Measurements from ENCODE around the gene TOP1. TPM values are rescaled to one million over a fixed set of nuclear protein-coding genes. Genes with fewer than 3 reads are reported as not detected.

Gene TOP1
- 10 to 100 TPM; 23.1 to 49.9 (median 31.6) TPM for total RNA-seq

DNA sequence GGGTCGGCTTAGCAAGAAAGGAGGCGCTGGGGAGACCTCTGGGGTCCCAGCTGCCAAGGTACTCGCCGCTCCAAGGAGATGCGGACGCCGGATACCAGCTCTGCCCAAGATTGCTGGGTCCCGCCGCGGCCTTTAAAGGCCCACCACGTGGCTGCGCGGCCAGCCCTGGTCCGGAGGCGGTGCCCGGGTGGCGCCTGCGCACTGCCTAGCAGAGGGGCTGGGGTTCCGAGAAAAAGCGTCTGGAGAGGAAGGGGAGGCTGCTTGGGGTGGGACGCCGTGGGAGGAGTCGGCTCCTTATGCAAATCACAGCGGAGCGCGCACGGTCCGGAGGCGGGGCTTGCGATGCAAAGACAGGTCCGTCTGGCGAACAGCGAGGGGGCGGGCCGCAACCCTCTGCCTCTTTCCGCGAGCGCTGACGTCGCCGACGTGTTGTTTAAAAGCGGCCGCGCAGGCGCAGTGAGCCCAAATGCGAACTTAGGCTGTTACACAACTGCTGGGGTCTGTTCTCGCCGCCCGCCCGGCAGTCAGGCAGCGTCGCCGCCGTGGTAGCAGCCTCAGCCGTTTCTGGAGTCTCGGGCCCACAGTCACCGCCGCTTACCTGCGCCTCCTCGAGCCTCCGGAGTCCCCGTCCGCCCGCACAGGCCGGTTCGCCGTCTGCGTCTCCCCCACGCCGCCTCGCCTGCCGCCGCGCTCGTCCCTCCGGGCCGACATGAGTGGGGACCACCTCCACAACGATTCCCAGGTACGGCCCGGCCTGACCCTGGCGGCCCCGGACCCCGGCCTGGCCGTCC, at the start of gene TOP1:
Gene TOP1, plus strand, starts transcription at position 464 of the 791 bp plus-strand sequence. Its CDS starts 246 bp downstream, at position 710.
- no peaks in the 10 kb centered on the region for H3K36me3 ChIP-seq
- peak in 3 of 4 donors; percentile 91 to 100 (median 99) for TF ChIP-seq POLR2A (IDR thresholded peaks at IDR 0.05)
- TF ChIP-seq, protein P1, sequence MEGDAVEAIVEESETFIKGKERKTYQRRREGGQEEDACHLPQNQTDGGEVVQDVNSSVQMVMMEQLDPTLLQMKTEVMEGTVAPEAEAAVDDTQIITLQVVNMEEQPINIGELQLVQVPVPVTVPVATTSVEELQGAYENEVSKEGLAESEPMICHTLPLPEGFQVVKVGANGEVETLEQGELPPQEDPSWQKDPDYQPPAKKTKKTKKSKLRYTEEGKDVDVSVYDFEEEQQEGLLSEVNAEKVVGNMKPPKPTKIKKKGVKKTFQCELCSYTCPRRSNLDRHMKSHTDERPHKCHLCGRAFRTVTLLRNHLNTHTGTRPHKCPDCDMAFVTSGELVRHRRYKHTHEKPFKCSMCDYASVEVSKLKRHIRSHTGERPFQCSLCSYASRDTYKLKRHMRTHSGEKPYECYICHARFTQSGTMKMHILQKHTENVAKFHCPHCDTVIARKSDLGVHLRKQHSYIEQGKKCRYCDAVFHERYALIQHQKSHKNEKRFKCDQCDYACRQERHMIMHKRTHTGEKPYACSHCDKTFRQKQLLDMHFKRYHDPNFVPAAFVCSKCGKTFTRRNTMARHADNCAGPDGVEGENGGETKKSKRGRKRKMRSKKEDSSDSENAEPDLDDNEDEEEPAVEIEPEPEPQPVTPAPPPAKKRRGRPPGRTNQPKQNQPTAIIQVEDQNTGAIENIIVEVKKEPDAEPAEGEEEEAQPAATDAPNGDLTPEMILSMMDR (IDR thresholded peaks at IDR 0.05) = peak in 2 of 6 experiments; percentile 5 to 7
- intact Hi-C loops (cut with DNase I) = no loop called here

DNA sequence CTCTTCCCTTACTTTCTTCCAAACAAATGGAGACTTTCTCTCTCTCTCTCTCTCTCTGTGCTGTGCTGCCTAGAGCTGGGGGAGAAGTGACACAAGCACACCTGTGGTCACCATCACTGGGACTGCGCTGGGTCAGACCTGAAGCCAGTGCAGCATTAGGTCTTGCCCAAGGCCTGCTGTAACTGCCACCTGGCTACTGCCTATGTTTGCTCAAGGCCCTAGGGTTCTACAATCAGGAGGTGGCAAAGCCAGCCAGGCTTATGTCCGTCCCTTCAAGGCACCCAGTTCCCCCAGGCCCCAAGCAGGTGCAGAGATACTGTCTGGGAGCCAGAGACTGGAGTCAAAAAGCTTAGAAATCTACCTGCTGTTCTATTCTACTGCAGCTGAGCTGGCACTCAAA, 49.4 kb upstream of the TOP1 start:
- Histone ChIP-seq H3K36me3 (no peaks in the 10 kb centered on the region), H3K27me3 (no peaks in the 10 kb centered on the region), H3K9me3 (peaks cover 0 to 19% (median 17%) of the 10 kb centered on the region in 3 donors), H3K27ac (peak overlapping the region in 1 of 4 donors; percentile 30), H3K4me3 (no peak overlapping the region), H3K4me1 (peaks cover 0 to 10% (median 0%) of the 10 kb centered on the region in 3 donors)
- no peak for DNase-seq
- TF ChIP-seq, protein P1 (IDR thresholded peaks at IDR 0.05) = no peak
- TF ChIP-seq POLR2A (IDR thresholded peaks at IDR 0.05) = no peak
- 57 to 80% methylated on average over 1 of the region's 2 CpGs for WGBS, 2 donors
- intact Hi-C loops (cut with DNase I) = no loop called here

More for the DNA sequence above, at the start of gene TOP1:
- Histone ChIP-seq H3K27ac (peak within 1 kb of the TSS; percentile 98 to 100 (median 98)), H3K9me3 (no peaks in the 10 kb centered on the region), H3K4me1 (peaks cover 25 to 45% (median 31%) of the 10 kb centered on the region in 3 donors), H3K27me3 (no peaks in the 10 kb centered on the region), H3K4me3 (peak within 1 kb of the TSS; percentile 90 to 100 (median 94))
- 0 to 3% methylated on average over 8 to 12 of the region's 85 CpGs for WGBS, 2 donors
- DNase-seq = peak; percentile 99

DNA sequence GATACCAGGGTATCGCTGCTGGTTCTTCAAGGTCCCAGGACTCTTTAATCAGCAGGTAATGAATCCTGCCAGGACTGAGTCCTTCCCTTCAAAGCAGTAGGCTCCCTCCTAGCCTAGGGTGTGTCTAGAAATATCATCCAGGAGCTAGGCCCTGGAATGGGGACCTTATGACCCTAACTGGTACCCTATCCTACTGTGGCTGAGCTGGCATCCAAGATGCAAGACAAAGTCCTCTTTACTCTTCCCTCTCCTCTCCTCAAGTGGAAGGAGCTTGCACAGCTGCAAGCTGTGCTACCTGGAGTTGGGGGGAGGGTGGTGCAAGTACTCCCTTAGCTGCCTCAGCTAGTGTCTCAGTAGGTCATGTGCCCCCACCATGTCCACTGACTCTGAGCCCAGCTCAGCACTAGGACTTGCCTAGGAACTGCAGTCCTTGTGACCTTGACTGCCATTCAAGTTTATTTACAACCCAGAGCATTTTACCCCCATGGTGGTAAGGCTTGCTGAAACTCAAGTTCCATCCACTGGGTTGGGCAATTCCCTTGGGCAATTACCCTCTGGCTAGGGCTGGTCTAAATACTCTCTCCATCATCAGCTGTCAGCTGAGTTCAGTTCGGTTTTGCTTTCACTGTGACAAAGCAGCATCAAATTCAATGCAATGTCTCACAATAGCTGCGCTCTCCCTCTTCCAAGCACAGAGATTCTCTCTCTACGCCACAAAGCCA, 48.4 kb upstream of the TOP1 start:
- peaks cover 0 to 19% (median 17%) of the 10 kb centered on the region in 3 donors for H3K9me3 ChIP-seq
- no peak for DNase-seq
- no peaks in the 10 kb centered on the region for H3K36me3 ChIP-seq
- peaks cover 0 to 10% (median 0%) of the 10 kb centered on the region in 3 donors for H3K4me1 ChIP-seq
- intact Hi-C loops (cut with DNase I) = no loop called here
- H3K4me3 ChIP-seq = no peak overlapping the region
- 84 to 91% methylated on average over 4 of the region's 4 CpGs for WGBS, 2 donors
- no peaks in the 10 kb centered on the region for H3K27me3 ChIP-seq
- H3K27ac ChIP-seq = no peak overlapping the region
- no peak for TF ChIP-seq POLR2A (IDR thresholded peaks at IDR 0.05)
- TF ChIP-seq, protein P1 (IDR thresholded peaks at IDR 0.05) = no peak

DNA sequence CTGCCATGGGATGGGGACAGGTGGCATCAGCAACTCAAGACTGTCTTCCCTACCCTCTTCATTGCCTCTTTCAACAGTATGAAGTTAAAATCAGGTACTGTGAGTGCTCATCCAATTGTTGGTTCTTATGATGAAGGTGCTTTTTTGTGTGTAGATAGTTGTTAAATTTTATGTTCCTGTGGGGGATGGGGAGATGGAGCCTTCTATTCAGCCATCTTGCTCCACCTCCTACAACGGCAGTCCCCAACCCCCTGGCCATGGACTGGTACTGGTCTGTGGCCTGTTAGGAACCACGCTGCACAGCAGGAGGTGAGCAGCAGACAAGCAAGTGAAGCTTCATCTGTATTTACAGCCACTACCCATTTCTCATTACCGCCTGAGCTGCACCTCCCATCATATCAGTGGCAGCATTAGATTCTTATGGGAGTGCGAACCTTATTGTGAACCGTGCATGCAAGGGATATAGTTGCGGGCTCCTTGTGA, 47.8 kb upstream of the TOP1 start:
- H3K36me3 ChIP-seq = no peaks in the 10 kb centered on the region
- no peak for DNase-seq
- 90 to 98% methylated on average over 4 to 5 of the region's 6 CpGs for WGBS, 2 donors

More for the DNA sequence above, 47.8 kb upstream of the TOP1 start:
- intact Hi-C loops (cut with DNase I) = no loop called here
- Histone ChIP-seq H3K27me3 (no peaks in the 10 kb centered on the region), H3K27ac (no peak overlapping the region), H3K9me3 (peaks cover 0 to 19% (median 17%) of the 10 kb centered on the region in 3 donors), H3K4me1 (peaks cover 0 to 10% (median 0%) of the 10 kb centered on the region in 3 donors), H3K4me3 (no peak overlapping the region)
- TF ChIP-seq POLR2A (IDR thresholded peaks at IDR 0.05) = no peak
- TF ChIP-seq, protein P1 (IDR thresholded peaks at IDR 0.05) = no peak
